HG03064 (cell line): ENCODE results near the gene DNAJA1.
"Not testable (repeated sequence)": the region's sequence is repeated elsewhere in the genome, so short reads cannot be mapped to it uniquely, and the experiment has no call there.

Experiments
- ATAC-seq: cut with Tn5 transposase; IDR thresholded peaks from one replicate; pipeline ENCODE4 v1.9.1; 2021; ENCODE audit warnings: low read depth; ENCODE audit not compliant: unreplicated experiment

The DNAJA1 gene

DNA sequence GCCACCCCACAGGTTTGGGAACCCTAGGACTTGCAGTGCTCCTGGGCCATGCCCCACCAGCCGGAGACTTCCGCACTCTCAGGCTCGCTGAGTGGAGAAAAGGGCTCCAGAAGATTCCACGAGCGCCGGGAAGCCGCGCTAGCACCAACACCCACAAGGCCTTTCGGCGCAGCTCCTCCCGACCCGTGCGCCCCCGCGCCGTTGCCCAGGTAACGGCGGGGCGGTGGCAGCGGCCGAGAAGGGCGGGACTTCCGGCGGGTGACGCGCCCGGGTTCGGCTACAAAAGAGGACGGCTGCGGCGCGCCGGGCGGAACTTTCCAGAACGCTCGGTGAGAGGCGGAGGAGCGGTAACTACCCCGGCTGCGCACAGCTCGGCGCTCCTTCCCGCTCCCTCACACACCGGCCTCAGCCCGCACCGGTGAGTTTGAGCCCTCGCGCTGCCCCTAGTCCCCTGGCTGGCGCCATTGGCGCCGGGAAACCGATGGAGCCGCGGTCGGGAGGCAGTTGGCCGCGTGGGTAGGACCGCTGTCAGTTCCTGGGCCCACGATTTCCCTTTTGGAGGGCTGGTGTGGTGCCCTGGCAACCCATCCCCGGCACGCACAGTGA, at the start of gene DNAJA1:
TSS of gene DNAJA1 (plus strand) at position 308 of the 606 bp plus-strand sequence. CDS start 1,212 bp downstream, outside the sequence.
- peak; percentile 92 for ATAC-seq

DNA sequence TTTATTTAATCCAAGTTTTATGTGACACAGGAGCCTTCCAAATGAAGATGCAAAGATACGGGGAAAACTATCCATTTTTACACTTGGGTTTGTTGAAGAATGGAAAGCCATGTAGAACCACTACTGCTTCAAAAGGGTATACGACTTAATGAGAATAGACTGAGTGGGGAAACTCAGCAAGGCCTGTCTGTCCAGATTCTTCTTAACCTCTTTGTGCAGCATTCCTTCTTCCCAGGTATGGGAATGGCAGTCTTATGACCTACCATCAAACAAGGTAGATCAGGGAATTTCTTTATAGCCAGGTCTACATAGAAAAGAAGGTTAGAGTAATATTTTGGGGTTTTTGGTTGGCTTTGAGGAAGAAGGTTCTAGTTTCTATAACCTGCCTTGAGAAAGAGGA, 47.0 kb upstream of the DNAJA1 start:
- ATAC-seq: no peak

DNA sequence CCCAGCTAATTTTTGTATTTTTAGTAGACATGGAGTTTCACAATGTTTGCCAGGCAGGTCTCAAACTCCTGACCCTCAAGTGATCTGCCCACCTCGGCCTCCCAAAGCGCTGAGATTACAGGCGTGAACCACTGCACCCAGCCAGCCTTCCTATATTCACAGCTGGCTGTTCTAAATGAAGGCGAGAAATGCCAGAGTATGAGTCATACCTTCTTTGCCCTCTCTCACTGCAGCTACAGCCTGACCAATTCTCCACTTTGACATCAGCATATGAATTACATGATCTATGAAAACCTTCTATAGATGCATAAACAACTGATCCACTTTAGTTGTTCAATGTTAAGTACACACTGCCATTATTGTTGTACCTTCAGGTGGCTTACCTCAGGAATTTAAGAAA, 38.1 kb upstream of the DNAJA1 start:
- ATAC-seq: no peak

DNA sequence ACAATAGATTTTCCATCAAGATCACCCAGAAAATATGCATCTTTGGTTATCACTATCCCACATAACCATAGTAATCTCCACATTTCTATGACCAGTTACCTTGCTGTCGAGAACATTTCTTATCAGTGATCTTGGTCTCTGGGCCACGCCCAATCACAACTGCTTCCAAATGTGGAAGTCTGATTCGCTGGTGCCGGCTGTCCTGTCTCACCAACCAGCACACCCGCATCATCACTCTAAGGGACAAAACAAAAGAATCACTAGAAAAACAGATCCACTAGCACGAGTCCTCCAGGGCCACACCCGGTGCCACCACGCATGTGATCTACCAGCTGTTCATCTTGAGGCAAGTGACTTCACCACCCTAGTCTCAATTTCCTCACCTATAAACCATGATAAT, 35.4 kb upstream of the DNAJA1 start:
- ATAC-seq: no peak

DNA sequence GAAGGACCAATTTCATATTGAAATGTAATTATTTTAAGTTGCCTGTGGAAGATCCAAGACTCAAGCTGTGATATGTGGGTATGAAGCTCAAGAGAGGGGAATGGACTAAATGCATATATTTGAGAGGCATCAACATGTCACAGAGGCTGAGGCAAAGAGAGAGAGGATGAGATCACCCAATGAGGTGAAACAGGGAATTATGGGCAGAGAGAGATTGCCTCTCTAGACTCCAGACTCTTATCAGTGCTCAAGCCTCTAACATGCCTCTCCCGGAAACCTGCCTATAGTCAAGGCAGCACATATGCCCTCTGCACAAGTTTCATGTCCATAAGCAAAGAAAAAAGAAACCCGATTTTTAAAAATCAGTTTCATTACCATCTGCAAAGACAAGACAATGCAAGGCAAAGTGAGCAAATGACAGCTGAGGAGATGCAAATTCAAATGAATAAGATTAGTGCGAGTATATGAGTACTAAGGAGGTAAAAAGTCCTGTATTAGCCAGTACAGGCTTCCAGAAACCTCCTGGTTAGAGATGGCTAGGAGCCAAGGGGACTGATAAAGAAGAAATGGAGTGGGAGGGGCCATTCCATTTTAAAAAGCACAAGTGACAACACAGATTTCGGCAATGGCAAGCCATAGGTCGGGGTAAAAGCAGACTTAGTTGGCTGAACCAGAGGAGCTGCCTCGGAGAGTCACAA, 33.0 kb upstream of the DNAJA1 start:
- no peak for ATAC-seq

DNA sequence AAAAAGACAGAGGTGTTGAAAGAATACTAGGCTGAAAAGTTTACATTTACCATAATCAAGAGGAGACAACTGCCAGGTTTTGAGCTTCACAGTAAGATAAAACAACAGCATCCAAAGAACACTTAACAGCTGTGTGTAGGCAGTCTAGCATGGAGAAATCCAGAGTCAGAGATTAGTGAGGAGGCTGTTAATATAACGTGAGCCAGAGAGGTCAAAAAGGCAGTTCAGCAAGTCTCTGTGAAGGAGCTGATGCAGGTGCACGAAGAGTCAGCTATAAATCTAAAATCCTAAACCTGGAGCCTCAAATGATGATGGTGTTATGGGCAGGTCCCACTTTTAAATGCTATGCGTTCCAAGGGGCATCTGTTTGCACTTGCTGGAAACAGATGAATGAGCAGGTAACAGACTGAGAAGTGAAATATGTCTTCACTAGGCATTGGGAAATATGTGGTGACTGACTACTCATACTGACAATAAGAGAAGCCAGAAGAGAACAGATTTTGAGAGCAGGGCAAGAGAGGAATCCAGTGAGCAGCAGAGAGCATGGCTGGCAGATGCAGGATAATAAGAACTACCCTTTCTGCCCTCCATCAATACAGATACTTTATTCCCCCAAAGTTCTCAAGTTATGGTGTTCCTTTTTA, 32.4 kb upstream of the DNAJA1 start:
- no peak for ATAC-seq

DNA sequence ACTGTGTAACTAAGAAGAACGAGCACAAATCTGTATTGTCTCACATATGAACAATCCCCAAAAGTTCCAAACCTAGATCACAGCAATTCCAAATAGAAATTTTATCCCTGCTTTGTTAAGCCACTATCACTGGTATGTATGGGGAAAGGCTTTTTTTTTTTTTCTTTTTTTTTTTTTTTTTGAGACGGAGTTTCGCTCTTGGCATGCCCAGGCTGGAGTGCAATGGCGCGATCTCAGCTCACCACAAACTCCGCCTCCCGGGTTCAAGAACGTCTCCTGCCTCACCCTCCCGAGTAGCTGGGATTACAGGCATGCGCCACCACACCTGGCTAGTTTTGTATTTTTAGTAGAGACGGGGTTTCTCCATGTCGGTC, 24.4 kb upstream of the DNAJA1 start:
- not testable (repeated sequence) for ATAC-seq

DNA sequence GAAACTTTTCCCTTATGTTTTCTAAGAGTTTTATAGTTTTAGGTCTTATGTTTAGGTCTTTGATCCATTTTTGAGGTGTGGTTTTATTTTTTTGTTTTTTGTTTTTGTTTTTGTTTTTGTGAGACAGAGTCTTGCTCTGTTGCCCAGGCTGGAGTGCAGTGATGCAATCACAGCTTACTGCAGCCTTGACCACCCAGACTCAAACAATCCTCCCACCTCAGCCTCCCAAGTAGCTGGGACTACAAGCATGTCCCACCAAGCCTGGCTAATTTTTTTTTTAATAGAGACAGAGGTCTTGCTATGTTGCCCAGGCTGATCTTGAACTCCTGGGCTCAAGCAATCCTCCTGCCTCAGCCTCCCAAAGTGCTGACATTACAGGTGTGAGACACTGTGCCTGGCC, 19.7 kb upstream of the DNAJA1 start:
- ATAC-seq: not testable (repeated sequence)

DNA sequence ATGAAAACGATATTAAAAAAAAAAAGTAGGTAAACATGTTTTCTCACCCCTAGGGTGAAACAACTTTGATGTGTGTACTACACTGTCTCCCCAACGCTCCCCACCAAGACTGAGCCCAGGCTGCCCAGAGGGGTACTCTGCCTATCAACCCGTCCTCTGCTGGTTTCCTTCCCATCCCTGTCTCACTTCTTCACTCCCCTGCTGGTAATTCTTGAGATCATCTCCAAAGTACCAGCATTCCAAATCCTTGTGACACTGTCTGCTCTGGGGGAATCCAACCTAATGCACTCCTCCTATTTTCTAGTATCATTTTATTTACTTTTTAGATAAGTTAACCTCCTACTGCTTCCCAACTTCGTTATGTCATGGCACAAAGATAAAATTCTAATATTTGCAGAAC, 17.3 kb upstream of the DNAJA1 start:
- ATAC-seq: no peak

DNA sequence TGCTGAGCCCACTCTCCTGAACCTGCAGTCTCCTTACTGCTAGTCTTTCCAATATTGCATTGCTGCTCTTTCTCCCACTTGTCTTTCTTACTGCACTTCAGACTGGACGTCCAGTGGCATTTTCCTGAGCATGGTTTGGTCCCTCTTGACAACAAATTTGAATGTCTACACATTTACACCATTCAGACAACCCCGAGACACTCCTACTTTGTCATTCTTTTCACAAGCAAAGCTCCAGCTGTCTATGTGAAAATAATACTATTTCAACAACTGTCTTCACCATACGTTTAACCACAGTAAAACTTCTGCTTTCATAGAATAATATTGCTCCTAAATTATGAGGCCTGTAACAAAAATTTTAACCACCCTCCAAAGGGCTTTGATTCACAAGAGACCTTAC, 13.2 kb upstream of the DNAJA1 start:
- ATAC-seq: no peak

DNA sequence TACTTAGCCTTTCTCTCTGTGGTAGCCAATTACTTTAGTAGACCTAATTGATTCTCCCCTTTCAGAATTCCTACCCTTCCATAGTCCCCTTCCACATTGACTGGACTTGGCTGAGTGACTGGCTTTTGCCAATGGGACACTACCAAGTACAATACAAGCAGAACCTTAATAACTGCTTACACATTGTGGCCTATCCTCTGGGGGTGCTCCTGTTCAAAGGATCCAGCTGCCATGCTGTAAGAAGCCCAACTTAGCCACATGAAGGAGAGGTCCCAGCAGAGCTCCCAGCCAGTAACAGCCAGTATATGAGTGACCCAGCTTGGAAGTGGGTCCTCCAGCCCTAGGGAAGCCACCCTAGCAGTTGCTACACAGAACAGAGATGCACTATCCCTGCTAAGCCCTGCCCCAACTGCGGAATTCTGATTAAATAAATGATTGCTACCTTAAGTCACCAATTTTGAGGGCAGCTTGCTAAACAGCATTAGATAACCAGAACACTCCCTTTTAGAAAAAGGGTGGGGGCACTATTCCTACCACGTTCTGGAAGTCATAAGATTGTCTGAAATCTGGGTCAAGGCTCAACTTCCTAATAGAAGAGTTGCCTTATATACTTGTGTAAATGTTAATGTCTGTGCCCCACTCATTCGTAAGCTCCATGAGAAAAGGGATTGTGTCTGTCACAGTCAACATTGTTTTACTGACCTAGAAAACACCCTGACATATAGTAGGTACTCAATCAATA, 12.6 kb upstream of the DNAJA1 start:
- ATAC-seq: no peak

DNA sequence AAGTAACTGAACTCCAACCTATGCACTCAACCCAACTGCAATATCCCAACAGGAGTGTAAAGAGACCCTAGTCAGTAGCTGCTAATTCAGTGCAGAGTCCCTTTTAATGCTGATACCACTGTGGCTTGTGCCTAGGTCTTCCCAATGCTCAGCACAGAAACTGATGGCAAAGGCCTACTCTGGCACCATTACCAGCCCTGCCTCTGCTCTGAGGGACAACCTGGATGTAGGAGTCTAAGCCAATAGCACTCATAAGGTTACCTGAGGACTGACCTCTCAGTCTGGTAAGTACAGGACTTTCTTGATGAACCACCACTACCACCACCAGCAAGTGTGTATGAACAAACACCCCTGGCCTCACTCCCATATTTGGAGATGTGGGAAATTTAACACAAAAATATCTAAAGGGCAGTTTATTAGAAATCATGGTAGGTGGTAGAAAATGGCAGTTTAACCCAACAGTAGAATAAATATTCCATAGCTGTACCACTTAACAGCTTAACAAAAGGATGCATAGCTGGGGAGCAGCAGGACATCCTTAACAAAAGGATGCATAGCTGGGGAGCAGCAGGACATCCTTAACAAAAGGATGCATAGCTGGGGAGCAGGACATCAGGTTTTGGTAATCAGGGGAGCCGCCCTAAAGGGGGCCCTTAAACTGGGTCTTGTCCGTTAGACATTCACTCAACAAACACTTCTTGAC, 11.0 kb upstream of the DNAJA1 start:
- ATAC-seq: no peak

DNA sequence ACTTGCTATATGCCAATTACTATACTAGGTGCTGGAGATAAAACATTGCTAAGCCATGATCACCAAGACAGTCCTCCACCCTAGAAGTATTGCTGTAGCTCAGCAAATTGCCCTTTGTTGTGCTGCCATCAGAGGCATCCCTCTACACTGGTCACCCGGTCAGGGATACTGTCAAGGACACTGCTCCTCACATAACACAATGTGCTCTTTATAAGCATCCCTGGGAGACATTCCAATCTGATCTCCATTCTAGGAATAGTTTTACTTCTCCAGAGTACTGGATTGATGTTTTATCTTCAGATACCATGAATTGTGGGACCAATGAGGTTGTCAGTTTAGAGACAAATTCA, 10.4 kb upstream of the DNAJA1 start:
- no peak for ATAC-seq

DNA sequence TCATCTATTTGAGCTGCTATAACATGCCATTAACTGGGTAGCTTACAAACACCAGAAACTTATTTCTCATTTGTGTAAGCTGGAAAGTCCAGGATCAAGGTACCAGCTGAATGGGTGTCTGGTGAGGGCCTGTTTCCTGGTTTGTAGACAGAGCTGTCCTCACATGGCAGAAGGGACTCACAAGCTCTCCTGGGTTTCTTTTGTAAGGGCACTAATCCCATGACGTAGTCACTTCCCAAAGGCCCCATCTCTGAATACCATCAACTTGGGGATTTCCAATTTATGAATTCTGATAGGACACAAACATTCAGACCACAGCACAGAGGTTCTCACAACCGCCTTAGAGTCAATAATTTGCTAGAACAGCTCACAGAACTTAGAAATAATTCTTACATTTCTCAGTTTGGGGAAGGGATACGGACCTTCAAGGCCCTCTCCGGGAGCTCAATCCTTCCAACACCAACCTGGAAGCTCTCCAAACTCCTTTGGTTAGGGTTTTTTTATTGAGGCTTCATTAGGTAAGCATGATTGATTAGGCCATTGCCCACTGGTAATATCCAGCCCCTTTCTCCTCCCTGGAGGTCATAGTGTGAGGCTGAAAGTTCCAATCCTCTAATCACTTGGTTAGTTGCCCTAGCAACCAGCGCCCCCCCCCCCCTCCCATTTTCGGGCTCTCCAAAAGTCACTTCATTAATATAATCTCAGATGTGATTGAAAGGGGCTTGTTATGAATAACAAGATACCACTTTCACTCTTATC, 7.6 kb upstream of the DNAJA1 start:
- no peak for ATAC-seq

DNA sequence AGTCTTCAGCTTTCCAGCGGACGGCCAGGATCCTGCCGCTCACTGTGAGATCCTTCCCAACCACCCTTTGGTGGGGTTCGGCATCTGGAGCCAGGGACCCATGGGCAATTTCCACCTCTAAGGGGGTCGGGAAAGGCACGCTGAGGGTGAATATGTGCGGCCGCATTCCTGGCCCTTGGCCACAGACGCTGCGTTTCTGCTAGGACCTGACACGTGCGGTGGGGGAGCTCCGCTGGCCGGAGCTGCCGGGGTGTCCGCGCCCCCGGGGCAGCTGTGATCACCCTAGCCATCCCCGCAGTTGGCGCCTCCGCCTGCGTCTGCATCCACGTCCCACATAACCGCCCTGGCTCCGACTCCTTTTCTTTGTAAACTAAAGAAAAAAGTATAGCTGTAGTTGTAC, 5.3 kb upstream of the DNAJA1 start:
- ATAC-seq: no peak

DNA sequence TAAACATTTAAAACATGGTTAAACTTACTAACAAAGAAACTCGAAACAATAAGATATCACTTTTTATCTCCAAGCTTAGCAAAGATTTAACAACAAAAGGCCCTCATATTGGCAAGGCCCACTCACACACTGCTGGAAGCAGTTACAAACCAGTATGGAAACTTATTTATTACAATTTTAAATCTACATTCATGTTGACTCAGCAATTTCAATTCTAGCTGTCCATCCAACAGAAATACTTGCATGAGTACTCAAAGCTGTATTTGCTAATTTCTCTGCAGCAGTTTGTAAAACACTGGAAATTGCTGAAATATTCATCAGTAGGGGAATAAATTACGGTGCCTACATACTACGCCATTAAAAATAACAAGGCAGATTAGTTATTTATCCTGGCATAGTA, 2.8 kb upstream of the DNAJA1 start:
- no peak for ATAC-seq

DNA sequence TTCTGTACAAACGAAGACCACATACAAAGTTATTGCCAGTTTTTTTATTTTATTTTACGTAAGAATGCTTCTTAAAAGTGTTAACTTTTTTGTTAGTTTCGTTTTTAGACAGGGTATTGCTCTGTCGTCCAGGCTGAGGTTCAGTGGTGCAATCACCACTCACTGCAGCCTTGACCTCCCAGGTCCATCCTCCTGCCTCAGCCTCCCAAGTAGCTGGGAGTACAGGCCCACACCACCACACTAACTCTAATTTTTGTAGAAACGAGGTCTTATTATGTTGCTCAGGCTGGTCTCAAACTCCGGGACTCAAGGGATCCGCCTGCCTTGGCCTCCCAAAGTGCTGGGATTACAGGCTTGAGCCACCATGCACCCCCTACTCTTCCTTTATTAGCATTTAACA, 2.3 kb upstream of the DNAJA1 start:
- ATAC-seq: no peak

DNA sequence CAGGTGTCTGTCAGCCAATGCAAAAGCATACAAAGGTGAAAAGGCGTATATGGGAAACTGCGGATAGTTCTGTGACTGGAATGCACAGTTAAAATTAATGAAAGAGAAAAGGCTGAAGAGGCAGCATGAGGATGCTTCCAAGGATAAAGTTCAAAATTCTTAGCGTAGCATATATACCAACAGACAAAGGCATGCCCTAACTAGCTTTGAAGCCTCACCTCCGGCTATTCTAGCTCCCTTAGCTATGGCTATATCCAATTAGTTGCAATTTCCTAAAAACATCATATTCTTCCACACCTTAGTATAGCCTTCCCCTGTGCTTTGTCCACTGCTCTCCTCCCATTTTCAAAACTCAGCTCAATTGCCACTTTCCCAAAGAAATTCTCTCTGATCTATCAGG, 1.4 kb upstream of the DNAJA1 start:
- no peak for ATAC-seq

DNA sequence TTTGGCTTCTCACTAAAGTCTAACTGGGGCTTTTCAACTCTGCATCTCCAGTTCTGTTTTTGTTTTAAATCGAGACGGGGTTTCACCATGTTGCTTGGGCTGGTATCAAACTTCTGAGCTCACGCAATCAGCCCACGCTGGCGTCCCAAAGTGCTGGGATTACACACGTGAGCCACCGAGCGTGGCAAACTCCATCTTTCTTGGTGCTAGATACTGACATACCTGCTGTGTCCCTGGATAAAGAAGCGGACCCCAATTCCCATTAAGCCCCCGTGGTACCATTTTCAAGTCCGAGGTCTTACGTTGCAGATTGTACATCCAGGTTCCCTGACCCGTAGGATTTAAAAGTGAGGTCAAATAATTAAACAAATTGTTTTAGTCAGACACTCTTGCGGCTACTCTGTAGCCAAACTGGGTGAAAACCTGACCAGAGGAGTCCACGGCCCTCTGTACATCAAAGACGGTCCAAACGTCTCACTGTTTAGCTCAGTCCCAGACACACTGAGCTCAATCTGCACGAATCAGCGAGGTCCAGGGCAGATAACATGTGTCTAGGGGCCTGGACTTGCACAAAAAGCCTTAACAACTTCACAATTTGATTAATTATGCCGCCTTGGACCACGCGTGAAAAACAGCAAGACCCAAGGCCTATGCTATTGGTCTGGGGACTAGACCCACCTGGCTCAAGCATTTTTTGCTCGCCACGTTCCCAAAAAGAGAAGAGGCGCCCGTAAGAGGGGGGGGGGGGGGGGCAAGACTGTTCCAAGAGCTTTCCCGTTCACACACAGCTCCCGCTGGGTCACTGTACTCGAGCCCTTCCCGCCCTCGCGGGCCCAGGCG, 727 bp upstream of the DNAJA1 start:
- ATAC-seq: peak; percentile 27
